ENCODE results near the gene MAP3K7.

MAP3K7 gene

DNA sequence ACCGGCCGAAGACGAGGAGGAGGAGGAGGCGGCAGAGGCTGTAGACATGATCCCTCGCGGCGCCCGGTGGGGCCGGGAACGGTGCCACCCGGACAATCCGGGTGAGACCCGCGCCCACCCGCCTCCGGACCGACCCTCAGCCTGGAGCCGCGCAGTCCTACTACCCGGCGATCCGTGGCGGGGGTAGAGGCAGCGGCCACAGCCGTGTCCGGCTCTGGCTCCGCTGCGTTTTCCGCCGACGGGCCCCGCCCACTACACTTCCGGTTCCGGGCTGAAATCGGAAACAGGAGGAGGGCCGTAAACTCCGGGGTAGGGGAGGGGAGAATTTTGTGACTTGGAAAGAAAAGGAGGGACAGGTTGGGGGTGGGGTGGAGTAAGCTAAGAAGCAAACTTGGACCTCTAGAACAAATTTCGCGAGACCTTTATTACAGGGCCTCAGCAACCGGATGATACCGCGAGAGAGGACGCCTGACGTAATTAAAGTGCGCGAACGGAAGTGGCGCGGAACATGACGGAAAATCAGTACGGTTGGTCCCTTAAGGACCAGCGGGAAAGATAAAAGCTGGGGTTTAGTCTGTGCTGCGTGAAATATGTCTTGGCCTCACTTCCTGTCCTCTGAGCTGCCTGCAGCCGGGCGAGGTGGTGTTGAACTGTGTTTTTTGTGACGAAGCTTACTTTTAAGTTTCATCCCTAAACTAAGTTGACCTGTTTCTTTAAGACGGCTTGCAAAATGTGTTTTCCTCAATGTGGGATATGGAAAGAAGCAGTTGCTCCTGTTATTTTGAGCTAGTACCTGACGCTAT, at the start of gene MAP3K7:
Gene MAP3K7, minus strand, starts transcription at position 237 of the 803 bp plus-strand sequence. Its CDS starts 189 bp downstream, at position 48.
- DNase-seq: peak; percentile 95

DNA sequence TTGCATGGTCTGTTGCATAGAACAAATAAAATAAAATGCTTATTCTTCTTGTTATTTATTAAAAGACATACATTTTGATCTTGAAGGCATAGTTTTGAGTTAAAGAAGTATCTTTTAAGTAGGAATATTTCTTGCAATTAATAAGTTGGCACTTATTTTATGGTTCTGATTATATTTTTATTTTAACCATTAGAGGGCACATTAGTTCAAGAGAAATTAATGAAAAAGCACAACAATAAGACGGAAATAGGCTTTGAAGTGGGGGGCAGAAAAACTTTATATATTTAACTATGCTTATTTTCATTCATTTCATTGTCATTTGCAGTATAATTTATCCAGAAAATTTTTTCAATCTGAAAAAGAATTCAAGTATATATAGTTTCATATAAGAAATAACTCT, 44.2 kb upstream of the MAP3K7 start:
- DNase-seq: no peak

DNA sequence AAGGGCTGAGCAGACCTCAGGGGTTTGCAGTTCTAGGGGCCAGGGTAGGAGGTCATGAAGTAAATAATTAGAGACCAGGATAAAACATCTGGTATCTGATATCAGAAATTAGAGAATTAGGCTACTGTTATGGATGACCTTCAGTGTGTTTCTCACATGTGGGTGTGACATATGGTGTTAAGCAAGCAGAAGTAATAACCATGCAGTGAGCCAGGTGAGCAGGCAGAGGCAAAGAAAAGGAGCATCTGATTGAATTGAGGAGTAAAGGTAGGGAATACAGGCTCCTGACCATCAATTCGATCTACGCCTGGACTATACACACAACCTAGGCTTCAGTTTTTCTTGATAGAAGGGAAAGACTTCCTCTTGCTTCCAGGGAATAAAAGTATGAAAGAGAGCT, 34.7 kb upstream of the MAP3K7 start:
- no peak for DNase-seq

DNA sequence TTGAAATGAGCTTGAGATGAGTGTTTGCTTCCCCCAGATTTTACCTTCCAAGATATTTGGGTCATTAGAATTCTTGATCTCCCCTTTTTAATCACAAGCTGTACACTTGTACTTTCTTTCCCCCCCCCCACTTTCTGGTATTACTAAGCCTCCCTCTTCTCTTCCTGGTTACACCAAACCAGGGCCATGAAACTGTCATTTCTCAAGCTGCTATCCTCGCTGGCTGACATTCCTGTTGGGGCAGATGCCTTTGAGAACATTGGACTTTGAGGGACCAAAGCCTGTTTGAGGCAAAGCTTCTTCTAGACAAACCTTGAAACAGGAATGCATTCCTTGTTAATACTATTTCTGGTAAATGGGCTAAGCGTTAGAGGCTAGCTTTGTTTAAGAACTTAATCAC, 32.3 kb upstream of the MAP3K7 start:
- no peak for DNase-seq

DNA sequence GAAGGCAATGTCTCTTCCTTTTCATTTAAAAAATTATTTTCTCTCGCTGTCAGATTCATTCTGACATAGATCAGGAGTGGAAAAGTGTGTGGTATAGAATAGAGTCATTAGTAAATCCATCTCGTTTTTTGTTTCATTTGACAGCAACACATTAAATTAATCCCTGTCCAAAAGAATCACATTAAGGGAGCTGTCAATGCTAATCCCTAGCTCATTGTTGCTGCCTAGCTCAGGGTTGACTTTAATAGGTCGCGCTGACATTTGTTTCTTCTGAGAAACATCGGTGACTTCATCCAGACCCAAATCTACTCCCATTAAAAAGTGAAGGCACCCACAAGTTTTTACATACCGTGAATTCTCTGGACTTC, 25.4 kb upstream of the MAP3K7 start:
- DNase-seq: no peak

DNA sequence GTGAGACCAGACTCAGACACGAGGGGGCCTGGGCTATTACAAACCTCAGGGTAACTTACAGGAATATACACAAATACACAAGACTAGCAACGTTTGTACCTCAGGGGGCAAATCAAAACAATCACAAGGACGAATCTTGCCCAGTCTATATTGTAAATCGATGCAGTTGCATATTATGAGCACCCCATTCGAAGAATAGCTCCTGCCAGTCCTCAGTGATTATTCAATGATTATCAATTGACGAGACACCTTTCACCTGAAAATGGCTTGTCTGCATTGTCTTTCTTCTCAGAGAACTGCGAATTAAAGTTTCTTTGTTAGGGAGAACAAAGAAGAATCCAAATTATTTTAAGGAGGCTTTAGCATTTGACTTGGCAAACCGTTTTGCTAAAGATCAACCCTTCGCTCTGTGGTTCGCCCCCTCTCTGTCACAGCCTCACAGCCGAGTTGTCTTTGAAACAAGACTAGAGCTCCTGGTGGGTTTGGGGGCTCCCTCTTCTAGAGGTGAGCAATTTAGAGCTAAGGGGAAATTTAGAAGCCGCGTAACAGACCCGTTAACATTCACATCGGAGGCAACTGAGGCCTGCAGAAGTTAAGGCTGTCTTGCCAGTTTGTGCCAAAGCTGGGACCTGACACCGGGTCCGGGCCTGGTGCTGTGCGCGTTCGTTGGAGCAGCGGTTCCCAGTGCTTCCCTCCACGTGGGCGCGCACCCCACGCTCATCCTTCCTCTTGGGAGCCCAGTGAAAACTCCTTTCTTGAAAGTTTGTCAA, 24.9 kb upstream of the MAP3K7 start:
- no peak for DNase-seq

DNA sequence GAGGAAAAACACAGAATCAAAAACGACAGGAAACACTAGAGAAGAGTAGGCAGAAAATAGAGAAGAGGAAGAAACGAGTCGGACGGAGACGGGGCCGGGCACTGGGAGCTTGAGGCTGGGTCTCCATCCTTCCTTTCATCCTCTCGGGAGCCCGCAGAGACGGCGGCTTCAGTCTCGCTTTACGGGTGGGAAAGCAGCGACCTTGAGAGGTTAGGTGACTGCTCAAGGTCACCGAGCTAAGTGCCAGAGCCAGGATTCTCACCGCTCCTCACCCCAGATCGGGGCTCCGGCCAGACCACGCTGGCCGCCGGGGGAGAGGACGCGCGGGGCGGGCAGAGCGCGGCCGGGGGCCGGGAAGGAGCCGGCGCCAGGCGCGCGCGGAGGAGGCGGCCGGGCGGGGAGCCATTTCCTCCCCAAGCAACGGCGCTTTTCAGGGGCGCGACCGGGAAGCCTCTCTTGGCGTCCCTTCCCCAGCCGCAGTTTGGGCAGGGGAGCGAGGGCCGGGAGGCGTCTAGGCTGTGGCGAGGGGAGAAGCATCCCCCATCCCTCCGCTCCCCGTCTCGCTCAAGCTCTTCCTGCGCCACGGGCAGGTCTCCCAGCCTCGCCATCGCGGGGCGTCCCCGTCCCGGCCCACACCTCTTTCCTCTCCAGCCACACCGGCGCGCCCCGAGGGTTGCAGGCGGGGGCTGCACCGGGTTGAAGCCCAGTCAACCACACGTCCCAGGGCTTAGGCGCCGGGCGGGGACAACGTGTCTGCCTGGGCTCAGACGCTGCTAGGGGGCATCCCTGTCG, 24.1 kb upstream of the MAP3K7 start:
- DNase-seq: peak; percentile 12

DNA sequence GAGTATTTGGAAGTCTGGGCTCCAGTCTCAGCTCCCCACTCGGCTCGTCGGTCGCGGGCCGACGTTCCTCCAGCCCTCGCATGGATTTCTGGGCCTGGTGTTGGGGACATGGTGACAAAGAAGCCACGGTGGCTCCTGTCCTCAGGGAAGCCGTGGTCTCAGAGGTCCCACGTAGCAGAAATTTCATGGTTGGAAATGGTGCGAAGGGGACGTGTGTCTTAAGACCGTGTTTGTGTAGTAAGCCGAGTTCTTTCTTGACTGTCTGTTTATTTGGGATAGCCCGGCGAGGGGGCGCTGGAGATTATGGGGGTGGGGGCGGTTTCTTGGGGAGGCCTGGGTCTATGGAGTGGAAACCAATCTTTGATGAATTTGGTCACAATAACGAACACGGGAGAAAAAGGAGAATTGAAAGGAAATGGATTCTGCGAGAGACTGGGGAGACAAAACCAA, 23.5 kb upstream of the MAP3K7 start:
- no peak for DNase-seq

DNA sequence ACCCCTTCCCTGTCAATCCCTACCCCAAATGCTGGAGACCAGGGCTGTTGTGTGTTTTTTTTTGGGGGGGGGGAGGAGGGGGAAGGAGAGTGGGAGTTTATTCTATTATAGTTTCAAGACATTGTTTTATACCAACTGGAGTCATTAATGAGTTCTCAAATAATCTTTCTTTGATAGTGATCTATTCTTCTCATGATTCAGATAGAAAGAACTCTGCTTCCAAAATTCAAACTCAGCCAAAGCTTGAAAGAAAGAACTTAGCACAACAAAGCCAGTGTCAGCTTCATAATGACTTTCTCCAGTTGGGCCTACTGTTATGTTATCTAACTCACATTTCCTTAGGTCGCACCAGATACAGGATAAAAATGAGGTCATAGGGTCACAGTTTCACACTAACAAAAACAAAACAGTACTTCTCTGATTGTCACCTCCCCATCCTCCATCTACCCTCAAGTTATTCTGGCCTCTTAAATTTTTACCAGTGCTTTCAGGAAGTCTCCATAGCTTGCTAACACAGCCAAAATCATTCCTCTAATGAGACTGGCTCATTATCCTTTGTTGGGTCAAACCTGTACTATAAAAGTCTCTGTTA, 19.0 kb upstream of the MAP3K7 start:
- no peak for DNase-seq

DNA sequence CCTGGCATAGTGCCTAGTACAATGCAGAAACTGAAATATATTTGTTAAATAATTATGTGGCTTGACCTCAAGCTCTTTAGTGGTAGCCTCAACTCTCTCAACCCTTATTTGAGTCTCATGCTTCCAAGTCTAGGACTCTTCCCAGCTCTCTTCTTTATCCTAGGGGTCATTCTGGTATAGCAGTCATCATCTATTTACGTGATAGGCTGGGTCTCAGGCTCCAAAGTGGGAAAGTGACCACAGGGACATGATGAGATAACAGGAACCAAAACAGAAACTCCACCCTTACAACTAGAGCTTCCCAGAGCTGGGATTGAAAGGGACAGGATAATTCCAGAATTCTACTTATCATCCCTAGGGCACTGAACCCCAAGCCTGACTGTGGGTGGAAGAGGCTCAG, 17.7 kb upstream of the MAP3K7 start:
- DNase-seq: no peak

DNA sequence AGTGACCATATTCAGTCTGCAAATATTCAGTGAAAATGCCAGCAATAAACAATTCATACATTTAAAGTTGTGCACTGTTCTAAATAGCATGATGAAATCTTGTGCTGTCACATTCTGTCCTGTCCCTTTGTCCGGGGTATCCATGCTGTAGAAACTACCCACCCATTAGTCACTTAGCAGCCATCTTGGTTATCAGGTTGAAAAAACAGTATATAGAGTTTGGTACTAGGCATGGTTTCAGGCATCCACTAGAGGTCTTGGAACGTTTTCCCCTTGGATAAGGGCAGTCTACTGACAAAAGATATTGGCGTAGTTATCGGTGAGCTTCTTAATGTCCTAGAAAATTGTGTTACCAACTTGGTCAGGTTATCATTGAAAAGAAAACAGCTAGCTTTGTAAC, 12.3 kb upstream of the MAP3K7 start:
- DNase-seq: no peak

DNA sequence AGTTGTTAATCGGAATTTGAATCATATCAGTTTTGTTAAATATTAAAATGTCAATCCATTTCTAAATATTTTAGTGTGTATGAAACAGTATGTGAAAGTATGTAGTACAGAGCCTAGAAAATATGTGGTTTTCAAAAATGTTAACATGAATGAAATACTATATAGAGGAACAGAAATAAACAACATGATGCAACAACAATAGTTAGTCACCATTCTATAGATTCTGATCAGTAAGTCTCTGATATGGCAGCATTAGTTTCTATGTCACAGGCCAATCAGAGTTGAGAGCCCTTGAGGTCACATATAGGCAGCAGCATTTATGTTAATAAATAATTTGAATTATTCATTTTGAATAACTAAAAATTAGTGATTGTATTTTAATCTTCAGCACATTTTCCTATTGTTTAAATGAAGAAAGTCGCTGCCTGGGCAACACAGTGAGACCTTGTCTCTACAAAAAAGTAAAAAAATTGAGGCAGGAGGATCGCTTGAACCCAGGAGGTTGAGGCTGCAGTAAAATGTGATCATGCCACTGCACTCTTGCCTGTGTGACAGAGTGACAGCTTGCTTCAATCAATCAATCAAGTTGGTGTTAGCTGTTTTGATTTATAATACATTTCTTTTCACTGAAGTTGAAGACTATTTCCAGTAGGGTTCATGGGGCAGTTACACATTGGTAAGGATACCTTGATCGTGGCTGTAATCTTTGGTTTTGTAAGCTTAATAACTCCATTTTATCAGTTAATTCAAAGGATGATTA, 11.5 kb upstream of the MAP3K7 start:
- DNase-seq: no peak

DNA sequence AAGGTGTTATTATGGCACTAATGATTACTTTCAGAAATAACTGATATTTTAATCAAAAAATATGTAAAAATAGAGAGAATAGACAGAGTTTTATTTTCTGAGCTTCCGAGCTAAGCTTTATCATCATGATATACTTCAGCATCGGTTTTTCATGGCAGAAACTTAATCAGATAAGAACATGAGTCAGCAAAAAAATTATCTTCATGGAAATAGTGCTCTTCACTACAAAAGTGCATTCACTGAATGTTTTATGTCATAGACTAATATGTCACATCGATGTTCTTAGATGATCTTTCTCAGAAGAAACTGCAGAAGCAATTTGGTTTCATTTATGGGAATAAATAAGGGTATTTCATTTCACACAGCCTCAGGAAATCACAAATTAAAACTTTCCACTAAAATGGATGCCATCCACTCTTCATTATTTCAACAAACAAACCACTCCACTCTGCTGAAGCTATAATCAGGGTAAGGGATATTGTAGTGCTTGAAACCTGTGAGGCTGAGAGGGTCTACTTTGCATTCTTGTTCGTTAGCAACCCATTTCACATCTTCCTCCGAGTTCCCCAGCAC, 10.2 kb upstream of the MAP3K7 start:
- no peak for DNase-seq

DNA sequence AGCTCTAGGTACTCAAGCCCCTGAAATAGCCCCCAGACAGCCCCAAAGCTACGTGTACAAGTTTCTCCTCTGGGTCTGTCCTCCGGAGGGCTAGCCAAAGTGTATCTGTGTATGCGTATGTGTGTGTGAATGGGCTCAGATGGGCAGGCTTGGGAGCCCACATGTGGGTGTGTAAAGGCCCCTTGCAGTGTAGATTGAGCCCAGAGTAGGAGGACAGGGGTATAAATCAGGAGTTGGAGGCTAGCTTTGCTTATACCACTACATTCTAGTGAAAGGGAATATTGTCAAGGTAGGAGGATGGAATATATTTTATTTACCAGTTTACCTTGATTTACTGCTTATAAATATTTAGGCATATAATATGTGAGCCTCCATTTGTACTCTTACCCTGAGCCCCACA, 9.0 kb upstream of the MAP3K7 start:
- DNase-seq: no peak

DNA sequence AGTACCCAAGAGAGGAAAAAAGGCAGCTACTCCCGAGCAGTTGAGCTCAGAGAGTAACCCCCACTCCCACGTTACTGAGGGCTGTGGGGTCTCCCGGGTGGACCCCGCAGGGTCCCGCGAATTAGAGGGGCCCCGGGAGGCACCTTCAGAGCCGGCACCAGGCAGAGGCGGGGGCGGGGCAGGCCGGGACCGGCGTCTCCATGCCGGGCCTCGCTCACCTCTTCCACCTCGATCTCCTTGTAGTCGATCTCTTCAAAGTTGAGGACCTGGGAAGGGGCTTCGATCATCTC, 381 bp downstream of the MAP3K7 start:
- DNase-seq: no peak

DNA sequence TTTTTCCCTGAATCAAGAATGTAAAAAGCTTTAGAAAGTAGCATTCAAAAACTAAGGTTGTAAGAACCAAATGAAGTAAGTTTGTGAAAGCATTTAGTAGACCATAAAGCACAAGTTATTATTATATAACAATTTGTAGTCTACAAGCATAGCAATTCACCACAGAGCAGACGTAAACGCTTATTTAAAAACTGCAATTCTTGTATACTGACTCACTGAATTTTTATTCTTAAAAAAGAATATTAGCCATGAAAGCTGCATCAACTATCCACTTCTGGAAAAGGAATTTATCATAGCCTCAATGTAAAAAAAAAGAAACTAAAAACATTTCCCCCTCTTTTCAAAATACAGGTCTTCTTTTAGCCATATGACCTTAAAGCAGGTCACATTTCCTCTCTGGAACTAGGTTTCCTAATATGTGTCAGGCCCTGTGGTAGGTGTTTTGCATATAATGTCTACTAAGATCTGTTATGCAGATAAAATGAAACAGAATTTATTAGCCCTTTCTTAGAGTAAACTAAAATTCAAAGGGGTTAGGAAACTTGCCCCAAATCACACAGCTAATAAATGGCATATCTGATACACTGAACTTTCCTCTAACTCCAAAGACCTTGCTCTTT, 2.1 kb downstream of the MAP3K7 start:
- no peak for DNase-seq

DNA sequence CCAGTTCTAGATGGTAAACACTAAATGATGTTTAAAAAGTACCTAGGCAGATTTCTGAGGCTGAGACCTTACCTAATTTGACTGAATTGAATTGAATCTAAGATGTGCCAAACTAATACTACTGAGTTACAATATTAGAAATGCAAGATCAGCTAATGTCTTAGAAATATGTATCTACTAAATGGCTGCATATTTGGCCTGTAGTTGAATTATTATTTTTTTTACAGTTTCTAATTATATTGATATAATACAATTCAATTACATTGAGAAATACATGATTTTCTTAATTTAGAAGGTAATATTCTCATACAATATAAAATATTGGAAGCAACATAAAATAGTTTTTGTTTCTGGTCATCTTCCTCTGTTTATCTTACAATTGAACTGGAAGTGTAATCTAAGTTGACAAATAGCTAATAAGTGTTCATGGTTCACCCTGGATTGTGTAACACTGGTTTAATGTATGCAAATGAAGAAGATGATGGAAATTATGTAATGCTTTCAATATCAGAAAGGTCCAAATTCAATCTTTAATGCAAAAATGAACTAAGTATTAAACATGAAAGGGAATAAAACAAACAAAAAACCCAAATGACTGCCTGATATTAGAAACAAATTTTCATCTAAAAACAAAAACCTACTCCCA, 2.9 kb downstream of the MAP3K7 start:
- DNase-seq: no peak

DNA sequence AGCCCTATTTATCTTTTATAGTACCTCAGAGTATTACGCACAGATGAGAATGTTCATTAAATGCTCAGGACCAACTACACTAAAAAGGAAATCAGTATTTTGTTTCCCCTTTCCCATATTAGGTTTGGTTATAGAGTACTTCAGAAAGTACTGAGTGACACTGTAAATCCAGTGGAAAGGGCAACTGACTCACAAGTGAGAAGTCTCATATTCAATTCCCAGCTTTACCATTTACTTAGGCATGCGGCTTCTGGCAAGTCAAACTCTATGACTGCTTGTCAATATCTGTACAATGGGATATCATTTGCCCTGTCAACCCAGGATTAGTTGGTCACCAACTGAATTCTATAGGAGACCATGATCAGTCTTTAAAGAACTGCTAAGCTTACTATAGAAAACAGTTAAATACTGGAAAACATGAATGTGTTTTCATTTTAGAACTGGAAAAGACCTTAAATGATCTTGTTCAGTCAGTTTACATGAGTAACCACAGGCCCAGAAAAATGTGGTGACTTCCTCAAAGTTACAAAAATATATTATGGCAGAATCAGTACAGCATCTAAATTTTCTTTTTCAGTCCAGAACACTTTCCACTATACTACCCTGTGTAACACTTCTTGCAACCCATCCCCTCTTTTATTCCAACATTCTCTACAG, 3.6 kb downstream of the MAP3K7 start:
- DNase-seq: no peak

DNA sequence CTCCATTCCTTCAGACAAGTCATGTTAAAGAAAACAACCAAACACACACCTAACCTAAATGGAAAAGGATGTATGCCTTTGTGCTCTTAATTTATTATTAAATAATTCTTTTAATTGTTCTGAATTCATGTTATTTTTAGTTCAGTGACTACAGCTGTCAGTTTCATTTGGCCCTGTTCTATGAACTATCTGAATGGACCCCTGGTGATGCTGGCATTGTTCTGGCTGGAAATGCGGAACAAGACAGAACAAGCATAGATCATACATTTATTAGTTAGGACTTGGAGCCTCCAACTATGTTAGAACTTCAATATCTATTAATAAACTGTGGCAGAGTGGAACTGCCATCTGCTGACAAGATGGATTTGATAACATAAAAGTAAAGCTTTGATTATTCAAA, 5.7 kb downstream of the MAP3K7 start:
- DNase-seq: no peak

DNA sequence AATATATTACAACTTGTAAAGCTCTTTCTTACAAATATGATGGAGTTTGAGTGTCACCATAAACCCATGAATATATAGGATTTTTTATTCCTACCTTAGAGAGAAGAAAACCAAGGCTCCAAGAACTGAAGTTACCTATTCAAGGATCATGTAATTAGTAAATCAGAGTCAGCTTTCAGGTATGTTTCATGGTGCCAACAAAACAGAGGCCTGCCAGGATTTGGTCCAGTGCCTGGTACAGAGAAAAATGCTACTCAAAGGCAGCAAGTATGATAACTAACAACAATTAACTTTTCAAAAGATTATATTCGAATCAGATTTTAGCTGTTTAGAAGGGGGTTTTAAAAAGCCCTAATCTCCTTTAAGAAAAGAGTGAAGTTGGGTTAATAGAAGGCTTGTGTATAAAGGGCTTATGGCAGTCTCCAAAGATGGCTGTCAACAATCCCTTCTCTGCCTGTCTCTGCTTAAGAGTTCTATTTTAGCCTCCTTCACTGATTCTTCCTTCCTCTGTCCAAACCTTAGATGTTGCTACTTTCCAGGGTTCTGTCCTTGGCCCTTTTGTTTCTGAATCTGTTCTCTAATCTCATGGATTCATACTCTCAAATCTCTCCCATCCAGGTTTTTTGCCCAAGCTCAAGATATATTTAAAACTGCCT, 7.8 kb downstream of the MAP3K7 start:
- DNase-seq: no peak
